Fibroblast of lung (primary cell): Measurements from ENCODE around the gene TESK2. TPM values are rescaled to one million over a fixed set of nuclear protein-coding genes. Genes with fewer than 3 reads are reported as not detected.

Experiments
- DNase-seq, 2 donors: peaks; one replicate each; pipeline versions ENCODE4 v3.0.0 to v3.0.0-alpha.2; 2010; ENCODE audit warnings: low read depth in 2 of 2
- H2AFZ ChIP-seq: 2 replicates; pipeline ENCODE4 v1.5.1; 2012; ENCODE audit warnings: low read length, control low read depth, inconsistent platforms
- H3K27ac ChIP-seq: 2 replicates; pipeline ENCODE4 v1.5.1; 2011; ENCODE audit warnings: low read length, control low read depth; ENCODE audit not compliant: insufficient read depth
- H3K27me3 ChIP-seq: 2 replicates; pipeline ENCODE4 v1.5.1; 2011; ENCODE audit warnings: mild to moderate bottlenecking, low read length; ENCODE audit not compliant: control insufficient read depth, insufficient read depth
- H3K36me3 ChIP-seq: 2 replicates; pipeline ENCODE4 v1.5.1; 2011; ENCODE audit warnings: low read length; ENCODE audit not compliant: control insufficient read depth, insufficient read depth
- H3K4me1 ChIP-seq: 2 replicates; pipeline ENCODE4 v1.5.1; 2011; ENCODE audit warnings: low read length; ENCODE audit not compliant: control insufficient read depth, insufficient read depth; ENCODE audit errors: extremely low read depth
- H3K4me2 ChIP-seq: 2 replicates; pipeline ENCODE4 v1.5.1; 2011; ENCODE audit warnings: low read length, control low read depth; ENCODE audit not compliant: insufficient read depth; ENCODE audit errors: extremely low read depth
- H3K4me3 ChIP-seq, 4 experiments: fragments of 200-600 bp in 1 of 4; sonication (generic) in 1 of 4; replicated peaks in 1 of 4; 2 replicates each; pipeline ENCODE4 v1.5.1; 2011 to 2016; ENCODE audit warnings: low read length in 4 of 4, low read depth in 3 of 4, mild to moderate bottlenecking in 3 of 4, control low read depth in 2 of 4, inconsistent platforms in 1 of 4, mixed read lengths in 1 of 4; ENCODE audit not compliant: insufficient read depth in 1 of 4; ENCODE audit errors: control extremely low read depth in 1 of 4
- H3K79me2 ChIP-seq: 2 replicates; pipeline ENCODE4 v1.5.1; 2012; ENCODE audit warnings: mild to moderate bottlenecking, low read length, inconsistent platforms; ENCODE audit not compliant: control insufficient read depth, insufficient read depth
- H3K9ac ChIP-seq: 2 replicates; pipeline ENCODE4 v1.5.1; 2011; ENCODE audit warnings: mild to moderate bottlenecking, low read length, control low read depth; ENCODE audit not compliant: insufficient read depth
- H3K9me3 ChIP-seq: 2 replicates; pipeline ENCODE4 v1.5.1; 2012; ENCODE audit warnings: low read depth, low read length; ENCODE audit not compliant: control insufficient read depth, insufficient read depth
- H4K20me1 ChIP-seq: 2 replicates; pipeline ENCODE4 v1.5.1; 2011; ENCODE audit warnings: low read length; ENCODE audit not compliant: control insufficient read depth, insufficient read depth; ENCODE audit errors: extremely low read depth
- CTCF ChIP-seq, 2 donors: IDR thresholded peaks in 1 of 2; conservative IDR thresholded peaks in 1 of 2; 1 replicate in 1 of 2; 2 replicates in 1 of 2; pipeline ENCODE4 v1.5.1; 2011 to 2012; ENCODE audit warnings: low read length in 2 of 2, control low read depth in 1 of 2, inconsistent platforms in 1 of 2, low read depth in 1 of 2, mild to moderate bottlenecking in 1 of 2
- EZH2 ChIP-seq: IDR thresholded peaks from 2 replicates; pipeline ENCODE4 v1.5.1; 2012; ENCODE audit warnings: low read length, control low read depth, mild to moderate bottlenecking; ENCODE audit errors: missing control alignments
- polyA plus RNA-seq, 2 donors: library from polyadenylated mRNA; depleted of rRNA in 1 of 2; stranded (reverse) in 1 of 2; unstranded in 1 of 2; fragments of >200 nt; gene quantifications; 2 replicates each; pipeline ENCODE4 v1.2.1, GENCODE V29; 2011 to 2012; ENCODE audit warnings: missing spikeins in 1 of 2
- total RNA-seq: library from RNA; depleted of rRNA; stranded (reverse); fragments of >200 nt; gene quantifications from 2 replicates; pipeline ENCODE4 v1.2.1, GENCODE V29; 2014

TESK2 gene
- total and polyA plus RNA-seq, 2 donors (not counting 1 experiment from before 2014, with no cell fraction given), result 1.7 to 4.3 TPM

- DNase-seq, result no peak
- Histone ChIP-seq H3K79me2 (no peaks in the 10 kb centered on the region), H4K20me1 (no peaks in the 10 kb centered on the region), H3K27ac (no peak overlapping the region), H3K4me2 (no peak overlapping the region), H3K36me3 (no peaks in the 10 kb centered on the region), H3K9me3 (no peaks in the 10 kb centered on the region), H3K9ac (no peak overlapping the region), H3K27me3 (no peaks in the 10 kb centered on the region), H2AFZ (no peak overlapping the region), H3K4me1 (no peaks in the 10 kb centered on the region), H3K4me3 (no peak overlapping the region)
- TF ChIP-seq CTCF (conservative IDR thresholded peaks at IDR 0.05 in 1 of 2, IDR thresholded peaks at IDR 0.05 in 1 of 2; ENCODE audit: low read depth in 1 of 2, low read length in 2 of 2) (no peak), EZH2 (no peak)
Observed at GRCh38 chr1:45458894-45459293, 32.1 kb downstream of the TESK2 start.

- Histone ChIP-seq H3K4me1 (no peaks in the 10 kb centered on the region), H2AFZ (no peak overlapping the region), H3K27ac (no peak overlapping the region), H3K4me3 (no peak overlapping the region), H3K9ac (no peak overlapping the region), H3K4me2 (no peak overlapping the region), H3K36me3 (no peaks in the 10 kb centered on the region), H3K9me3 (no peaks in the 10 kb centered on the region), H3K27me3 (no peaks in the 10 kb centered on the region), H3K79me2 (no peaks in the 10 kb centered on the region), H4K20me1 (no peaks in the 10 kb centered on the region)
- no peak for DNase-seq
- TF ChIP-seq EZH2 (no peak), CTCF (conservative IDR thresholded peaks at IDR 0.05 in 1 of 2, IDR thresholded peaks at IDR 0.05 in 1 of 2; ENCODE audit: low read depth in 1 of 2, low read length in 2 of 2) (no peak)
Observed at GRCh38 chr1:45456531-45456930, 34.4 kb downstream of the TESK2 start.

GRCh38 chr1:45455162-45455561, 35.8 kb downstream of the TESK2 start:
- Histone ChIP-seq H3K27ac (no peak overlapping the region), H3K4me3 (no peak overlapping the region), H3K79me2 (no peaks in the 10 kb centered on the region), H3K4me1 (no peaks in the 10 kb centered on the region), H3K9ac (no peak overlapping the region), H3K27me3 (no peaks in the 10 kb centered on the region), H4K20me1 (no peaks in the 10 kb centered on the region), H3K9me3 (no peaks in the 10 kb centered on the region), H3K4me2 (no peak overlapping the region), H2AFZ (no peak overlapping the region), H3K36me3 (no peaks in the 10 kb centered on the region)
- TF ChIP-seq CTCF (conservative IDR thresholded peaks at IDR 0.05 in 1 of 2, IDR thresholded peaks at IDR 0.05 in 1 of 2; ENCODE audit: low read depth in 1 of 2, low read length in 2 of 2) (no peak), EZH2 (no peak)
- DNase-seq, result peak in 1 of 2 donors; percentile 4
